GM19324 (cell line): ENCODE measurements around the gene CHRM1.

Experiments used
- ATAC-seq: cut with Tn5 transposase; IDR thresholded peaks from one replicate; pipeline ENCODE4 v1.9.1; 2021; ENCODE audit warnings: mild to moderate bottlenecking, moderate library complexity; ENCODE audit not compliant: unreplicated experiment, low FRiP score

CHRM1 gene

GRCh38 chr11:62925745-62926679 lies 4.8 kb upstream of the CHRM1 start:
- ATAC-seq, result no peak

DNA sequence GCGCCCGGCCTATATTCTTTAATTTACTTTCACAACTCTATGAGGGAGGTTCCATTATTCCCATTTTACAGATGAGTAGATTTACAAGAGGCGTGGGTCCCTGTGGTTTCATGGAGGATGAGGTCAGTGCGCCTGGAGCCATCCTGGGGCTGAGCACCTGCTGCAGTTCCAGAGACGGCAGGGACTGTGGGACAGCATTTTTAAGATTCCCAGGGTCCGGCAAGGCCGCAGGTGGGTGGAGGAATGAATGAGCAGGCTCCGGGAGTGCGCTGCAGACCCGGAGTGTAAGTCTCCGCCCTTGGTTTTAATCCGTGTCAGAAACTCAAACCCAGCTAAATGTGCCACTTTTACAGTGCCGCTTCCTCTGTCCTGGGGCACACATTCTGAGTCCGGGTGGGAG lies 4.1 kb upstream of the CHRM1 start:
- ATAC-seq, result no peak

DNA sequence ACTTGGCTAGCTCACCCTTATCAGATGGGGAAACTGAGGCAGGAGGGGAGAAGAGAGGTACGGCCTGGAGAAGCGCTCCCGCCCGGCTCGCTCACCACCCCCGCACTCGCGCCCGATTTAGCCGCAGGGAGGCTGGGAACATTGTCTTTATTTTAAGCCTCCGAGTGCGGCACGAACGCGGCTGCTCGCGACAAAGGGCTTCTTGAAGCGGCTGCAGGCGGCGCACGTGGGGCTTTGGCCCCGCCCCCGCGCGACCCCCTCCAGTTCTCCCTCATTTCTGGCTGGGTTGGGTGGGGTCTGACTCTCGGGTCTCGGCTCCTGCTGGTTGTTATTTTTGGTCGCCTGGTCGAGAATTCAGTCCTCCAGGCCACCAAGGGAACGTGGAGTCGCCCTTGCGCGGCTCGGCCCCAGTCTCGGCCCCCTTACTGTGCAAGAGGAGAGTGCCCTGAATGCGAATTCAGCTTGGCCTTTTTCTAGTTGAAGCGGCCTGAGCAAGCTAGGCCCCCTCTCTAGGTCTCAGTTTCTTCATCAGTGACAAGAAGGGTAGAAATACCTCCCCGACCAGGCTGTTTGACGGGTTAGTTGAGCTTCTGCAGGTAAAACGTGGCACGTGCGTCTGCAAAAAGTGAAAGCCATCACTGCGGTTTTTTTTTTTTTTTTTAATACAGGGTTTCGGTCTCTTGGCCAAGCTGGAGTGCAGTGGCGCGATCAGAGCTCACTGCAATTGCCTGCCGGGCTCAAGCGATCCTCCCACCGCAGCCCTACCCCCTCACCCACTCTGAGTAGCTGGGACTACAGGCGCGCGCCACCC lies 2.6 kb upstream of the CHRM1 start:
- ATAC-seq, result no peak

DNA sequence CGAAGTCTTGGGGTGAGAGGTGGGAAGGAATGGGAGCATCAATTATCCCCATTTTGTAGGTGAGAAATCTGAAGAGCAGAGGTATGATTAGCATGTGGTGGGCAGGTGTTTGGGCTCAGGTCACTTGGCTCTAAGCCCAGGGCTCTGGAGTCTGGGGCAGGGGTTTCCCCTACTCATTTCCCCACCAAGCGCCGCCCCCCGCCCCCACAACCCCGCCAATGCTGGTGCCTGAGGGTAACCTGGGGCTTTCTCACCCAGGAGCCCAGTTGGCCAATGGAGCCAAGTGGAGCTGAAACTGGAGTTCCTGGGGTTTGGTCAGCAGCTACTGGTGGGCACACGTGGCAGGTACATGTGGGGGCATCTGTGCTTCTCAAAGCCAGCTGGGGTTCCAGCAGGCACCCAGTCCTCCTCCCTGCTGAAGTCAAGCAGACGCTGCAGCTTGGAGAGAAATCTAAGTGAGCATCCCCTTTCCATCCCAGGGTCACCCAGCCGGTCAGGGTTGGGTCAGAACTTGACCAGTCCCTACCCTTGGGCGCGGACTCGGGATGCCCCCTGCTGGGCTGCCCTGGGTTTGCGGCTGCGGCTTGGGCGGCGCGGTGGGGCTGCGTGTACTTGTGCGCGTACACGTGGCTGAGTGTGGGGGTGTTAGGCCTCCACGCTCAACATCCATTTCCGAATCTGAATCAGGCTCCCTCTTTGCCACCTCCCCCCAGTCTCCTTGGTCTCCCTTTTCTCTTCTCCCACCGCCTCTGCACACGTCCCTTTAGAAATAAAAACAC lies 1.7 kb upstream of the CHRM1 start:
- no peak for ATAC-seq

DNA sequence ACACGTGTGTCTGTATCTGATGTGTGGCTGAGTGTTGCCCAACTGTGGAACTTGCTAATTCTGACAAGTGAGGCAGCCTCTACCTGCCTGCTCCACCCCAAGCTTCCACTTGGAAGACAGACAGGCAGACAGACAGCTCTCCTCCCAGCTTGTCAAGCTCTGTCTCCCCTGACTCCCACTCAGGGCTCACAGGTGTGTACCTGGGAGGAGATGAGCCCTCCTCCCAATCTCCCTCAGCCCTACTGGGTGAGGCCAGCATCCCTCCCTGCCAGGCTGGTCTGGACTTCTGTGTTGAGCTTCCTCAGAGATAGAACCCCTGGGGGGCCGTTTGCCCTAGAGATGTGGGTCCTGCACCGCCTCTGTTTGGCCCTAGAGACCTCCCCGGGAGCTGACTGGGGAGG lies 1.0 kb upstream of the CHRM1 start:
- ATAC-seq, result no peak

DNA sequence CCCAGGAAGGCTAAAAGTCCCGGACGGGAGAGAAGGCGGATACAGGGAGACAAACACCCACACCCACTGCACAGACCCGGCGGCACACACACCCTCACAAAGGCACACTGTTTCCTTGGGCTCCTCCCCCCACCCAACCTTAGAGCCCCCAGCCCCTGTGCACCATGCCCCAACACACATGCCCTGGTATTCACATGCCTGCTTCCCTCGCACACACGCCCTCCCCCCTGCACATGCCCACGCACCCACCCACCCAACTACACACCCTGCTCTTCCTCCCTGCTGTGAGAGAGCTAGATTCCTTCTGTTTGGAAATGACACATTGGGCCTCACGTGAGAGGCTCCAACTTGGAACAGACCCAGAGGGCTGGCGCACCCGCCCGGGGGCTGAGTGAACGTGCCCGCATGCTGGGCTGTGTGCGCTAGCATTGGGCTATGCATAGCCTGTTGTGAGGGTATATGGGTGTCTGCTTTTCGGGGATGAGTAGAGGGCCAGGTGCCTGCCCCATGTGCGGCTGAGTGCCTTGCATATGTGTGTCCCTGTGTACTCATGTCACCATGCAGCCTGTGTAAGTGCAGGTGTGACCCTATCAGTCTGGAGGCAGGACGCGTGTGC lies 518 bp upstream of the CHRM1 start:
- no peak for ATAC-seq

- ATAC-seq, result no peak
Measured at GRCh38 chr11:62919898-62920640, 1.1 kb downstream of the CHRM1 start.

- no peak for ATAC-seq
Measured at GRCh38 chr11:62919476-62919875, 1.7 kb downstream of the CHRM1 start.

- no peak for ATAC-seq
Measured at GRCh38 chr11:62918531-62918930, 2.6 kb downstream of the CHRM1 start.

GRCh38 chr11:62917906-62918502 lies 3.2 kb downstream of the CHRM1 start:
- ATAC-seq, result no peak

- no peak for ATAC-seq
Measured at GRCh38 chr11:62914416-62914815, 6.7 kb downstream of the CHRM1 start.

DNA sequence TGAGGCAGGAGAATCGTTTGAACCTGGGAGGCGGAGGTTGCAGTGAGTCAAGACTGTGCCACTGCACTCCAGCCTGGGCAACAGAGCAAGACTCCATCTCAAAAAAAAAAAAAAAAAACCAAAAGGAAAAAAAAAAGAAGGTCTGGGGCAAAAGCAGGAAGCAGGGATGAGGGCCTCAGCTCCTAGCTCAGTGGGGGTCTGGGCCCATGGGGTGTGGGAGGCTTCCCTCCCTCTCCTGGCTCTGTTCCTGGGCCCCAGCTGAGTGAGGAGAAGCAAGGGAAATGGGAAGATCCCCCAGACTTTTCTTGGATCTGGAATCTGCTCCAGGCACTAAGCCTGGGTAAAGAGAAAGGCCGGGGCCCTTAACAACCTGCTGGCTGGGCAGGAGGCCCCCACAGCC lies 8.9 kb downstream of the CHRM1 start:
- ATAC-seq, result no peak

- ATAC-seq, result no peak
Measured at GRCh38 chr11:62911137-62912130, 9.7 kb downstream of the CHRM1 start.

DNA sequence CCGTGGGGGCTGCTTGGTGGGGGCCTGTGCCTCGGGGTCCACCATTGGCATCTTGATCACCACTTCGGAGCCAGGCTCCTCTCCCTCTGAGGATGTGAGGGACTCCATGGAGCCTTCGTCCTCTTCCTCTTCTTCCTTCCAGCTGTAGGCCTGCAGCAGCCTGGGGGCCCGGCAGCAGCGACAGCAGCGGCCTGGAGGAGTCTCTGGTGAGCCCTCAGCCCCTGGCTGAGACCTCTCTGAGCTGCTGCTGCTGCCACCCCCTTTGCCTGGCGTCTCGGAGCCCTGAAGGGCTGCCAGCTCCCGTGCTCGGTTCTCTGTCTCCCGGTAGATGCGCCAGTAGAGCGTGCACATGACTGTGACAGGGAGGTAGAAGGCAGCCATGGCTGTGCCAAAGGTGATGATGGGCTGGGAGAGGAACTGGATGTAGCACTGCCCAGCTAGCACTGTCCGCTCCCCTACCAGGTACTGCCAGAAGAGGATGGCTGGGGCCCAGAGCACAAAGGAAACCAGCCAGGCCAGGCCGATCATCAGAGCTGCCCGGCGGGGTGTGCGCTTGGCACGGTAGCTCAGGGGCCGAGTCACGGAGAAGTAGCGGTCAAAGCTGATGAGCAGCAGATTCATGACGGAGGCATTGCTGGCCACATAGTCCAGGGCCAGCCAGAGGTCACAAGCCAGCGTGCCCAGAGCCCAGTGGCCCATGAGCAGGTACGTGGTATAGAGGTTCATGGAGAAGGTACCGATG lies 10.9 kb downstream of the CHRM1 start:
- no peak for ATAC-seq

DNA sequence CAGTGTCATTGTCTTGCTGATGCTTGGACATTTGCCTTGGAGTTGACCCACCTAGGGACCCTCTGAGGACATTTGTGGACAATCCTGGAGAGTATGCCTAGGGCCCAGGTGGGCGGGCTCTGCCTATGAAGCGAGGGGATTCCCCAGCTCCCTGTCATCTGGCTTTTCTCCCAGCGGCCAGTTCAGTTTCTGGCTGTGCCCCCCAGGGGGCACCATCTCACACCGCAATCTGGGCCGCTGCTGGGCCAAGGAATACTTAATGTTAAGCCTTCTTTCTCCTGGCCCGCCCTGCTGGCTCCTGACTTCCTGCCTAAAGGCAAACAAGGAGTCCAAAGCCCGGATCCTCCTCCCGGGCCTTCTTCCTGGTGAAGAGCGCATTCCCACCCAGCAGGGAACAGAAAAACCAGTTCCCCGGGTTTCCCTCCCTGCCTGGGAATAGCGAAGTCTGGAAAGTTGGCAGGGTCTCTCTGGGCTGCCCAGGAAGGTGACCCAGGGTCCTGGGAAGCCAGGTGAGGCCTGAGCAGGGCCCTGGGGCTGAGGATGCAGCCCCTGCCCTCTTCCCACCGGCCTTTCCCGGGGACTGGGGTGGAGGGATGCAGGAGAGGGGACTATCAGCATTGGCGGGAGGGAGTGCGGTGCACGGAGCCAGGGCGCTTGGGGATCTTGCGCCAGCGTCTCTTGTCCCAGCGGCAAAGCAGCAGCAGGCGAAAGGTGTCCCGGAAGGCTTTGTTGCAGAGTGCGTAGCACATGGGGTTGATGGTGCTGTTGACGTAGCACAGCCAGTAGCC lies 11.9 kb downstream of the CHRM1 start:
- no peak for ATAC-seq

DNA sequence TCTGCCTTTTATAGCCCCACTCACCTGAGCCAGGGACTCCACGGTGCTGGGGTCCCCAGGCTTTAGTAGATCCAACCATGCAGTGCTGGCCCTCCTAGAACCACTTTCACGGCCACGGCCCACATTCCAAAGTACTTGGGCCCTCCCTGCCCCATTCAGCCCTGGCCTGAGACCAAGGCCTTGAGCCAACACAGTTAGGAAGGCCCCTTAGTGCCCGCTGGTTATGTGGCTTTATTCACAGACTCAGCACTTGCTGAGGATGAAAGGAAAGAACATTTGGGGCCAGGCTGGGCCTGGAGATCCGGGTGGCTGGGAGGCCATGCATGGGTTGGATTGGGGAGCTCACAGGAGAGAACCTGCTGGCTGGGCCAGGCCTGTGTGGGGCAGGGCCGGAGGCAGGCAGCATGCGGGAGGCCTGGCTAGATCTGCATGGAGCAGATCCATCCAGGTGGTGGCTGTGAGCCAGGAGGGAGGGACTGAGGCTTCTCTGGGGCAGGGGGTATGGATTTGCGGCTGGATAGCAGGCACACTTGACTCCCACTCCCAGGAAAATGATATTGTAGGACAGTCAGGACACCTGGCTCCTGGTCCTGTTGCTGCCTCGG lies 12.6 kb downstream of the CHRM1 start:
- no peak for ATAC-seq
